ENCODE measurements around the gene L3MBTL4.

DNA sequence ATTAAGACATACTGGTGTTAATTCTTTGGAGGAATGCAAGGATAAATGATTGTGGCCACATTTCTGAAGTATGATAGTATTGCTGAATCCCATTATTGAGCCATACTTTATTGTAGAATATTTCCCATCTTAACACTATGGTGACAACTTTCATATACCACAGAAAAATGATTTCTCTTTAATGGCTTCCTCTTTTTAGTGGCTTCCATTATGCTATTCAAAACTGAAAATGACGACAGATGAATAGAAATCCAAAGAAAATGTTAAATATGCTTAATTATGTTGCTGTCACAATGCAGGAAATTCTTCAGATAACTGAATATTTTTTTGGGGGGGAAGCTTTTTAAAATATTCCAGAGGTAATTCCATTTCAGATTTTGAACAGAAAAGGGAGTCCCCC is 430.5 kb downstream of the L3MBTL4 start:
- TF ChIP-seq POLR2AphosphoS5 (IDR thresholded peaks at IDR 0.05) (no peak), CTCF (IDR thresholded peaks at IDR 0.05) (no peak), POLR2A (IDR thresholded peaks at IDR 0.05) (no peak), EP300 (IDR thresholded peaks at IDR 0.05) (no peak)

All from sigmoid colon (tissue), 4 donors.